GM12892 (cell line): ENCODE results near the gene SIX5.

Source experiments
- POLR2A ChIP-seq: IDR thresholded peaks from 2 replicates; pipeline ENCODE4 v1.6.1; 2011; ENCODE audit warnings: low read depth, low read length, control low read depth
- POLR2AphosphoS5 ChIP-seq: IDR thresholded peaks from 2 replicates; pipeline ENCODE4 v1.6.1; 2011; ENCODE audit warnings: low read depth, low read length, control low read depth

- TF ChIP-seq POLR2AphosphoS5 (no peak; the same call in 1 of the 2 replicates), POLR2A (no peak)
These were observed at the start of gene SIX5 for GRCh38 chr19:45768984-45769782.
